HFF-Myc (cell line): ENCODE results near the gene C4orf17.

ENCODE experiments used
- DNase-seq: peaks from one replicate; pipeline ENCODE4 v3.0.0-alpha.2; 2011; ENCODE audit warnings: low read depth; ENCODE audit errors: extremely low read depth
- H3K4me3 ChIP-seq: replicated peaks from 2 replicates; pipeline ENCODE4 v1.5.1; 2011; ENCODE audit warnings: low read depth, mild to moderate bottlenecking, control low read depth, low read length
- TF ChIP-seq, protein P1 (sequence below): IDR thresholded peaks from 2 replicates; pipeline ENCODE4 v1.5.1; 2012; ENCODE audit warnings: mild to moderate bottlenecking, low read depth, low read length, control low read depth; ENCODE audit errors: missing control alignments

C4orf17 gene

DNA sequence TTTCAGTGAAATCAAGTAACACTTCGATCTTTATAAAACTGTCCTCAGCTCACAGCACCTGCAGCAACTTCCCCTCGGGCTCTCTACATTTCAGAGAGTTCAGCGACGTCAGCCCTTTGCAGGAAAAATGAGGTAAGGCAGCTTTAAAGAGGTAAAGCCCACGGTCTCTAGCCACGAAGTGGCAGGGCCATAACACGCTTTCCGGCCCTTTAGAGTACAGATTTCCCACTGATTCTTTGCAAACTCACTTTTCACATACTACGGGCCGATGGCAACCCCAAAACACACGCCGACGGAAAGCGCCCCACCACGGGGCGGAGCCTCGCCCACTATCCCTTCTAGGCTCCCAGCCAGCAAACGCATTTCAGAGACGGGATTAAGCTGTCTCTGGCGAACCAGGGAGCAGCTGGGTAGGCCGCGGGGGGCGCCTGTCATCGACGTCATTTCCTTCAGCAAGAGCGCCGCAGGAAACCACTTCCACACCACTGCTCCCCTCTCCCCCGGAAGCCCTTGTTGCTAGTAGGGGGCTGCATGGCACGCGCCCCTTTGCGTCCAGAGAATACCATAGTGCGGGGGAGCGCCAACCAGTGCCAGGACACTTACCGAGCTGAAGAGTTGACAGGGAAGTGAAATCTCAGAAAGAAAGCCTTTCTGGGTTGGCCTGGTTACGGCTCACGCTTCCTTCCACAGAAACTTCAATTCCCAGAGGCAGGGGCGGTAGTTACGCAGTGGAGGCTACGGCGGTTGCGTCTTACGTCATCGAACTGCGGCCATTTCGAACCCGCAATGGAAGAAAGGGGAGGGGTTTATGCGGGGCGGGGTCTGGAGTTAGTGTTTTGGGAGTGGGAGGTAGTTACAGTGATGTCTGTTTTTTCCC lies 52.7 kb downstream of the C4orf17 start, which contains the start of gene TRMT10A:
TSS of gene TRMT10A (minus strand) at position 730 of the 877 bp plus-strand sequence. CDS start 4,701 bp downstream, outside the sequence.
- peak; percentile 94 for DNase-seq
- TF ChIP-seq, protein P1, sequence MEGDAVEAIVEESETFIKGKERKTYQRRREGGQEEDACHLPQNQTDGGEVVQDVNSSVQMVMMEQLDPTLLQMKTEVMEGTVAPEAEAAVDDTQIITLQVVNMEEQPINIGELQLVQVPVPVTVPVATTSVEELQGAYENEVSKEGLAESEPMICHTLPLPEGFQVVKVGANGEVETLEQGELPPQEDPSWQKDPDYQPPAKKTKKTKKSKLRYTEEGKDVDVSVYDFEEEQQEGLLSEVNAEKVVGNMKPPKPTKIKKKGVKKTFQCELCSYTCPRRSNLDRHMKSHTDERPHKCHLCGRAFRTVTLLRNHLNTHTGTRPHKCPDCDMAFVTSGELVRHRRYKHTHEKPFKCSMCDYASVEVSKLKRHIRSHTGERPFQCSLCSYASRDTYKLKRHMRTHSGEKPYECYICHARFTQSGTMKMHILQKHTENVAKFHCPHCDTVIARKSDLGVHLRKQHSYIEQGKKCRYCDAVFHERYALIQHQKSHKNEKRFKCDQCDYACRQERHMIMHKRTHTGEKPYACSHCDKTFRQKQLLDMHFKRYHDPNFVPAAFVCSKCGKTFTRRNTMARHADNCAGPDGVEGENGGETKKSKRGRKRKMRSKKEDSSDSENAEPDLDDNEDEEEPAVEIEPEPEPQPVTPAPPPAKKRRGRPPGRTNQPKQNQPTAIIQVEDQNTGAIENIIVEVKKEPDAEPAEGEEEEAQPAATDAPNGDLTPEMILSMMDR: no peak
- H3K4me3 ChIP-seq: peak within 1 kb of the TSS; percentile 74

DNA sequence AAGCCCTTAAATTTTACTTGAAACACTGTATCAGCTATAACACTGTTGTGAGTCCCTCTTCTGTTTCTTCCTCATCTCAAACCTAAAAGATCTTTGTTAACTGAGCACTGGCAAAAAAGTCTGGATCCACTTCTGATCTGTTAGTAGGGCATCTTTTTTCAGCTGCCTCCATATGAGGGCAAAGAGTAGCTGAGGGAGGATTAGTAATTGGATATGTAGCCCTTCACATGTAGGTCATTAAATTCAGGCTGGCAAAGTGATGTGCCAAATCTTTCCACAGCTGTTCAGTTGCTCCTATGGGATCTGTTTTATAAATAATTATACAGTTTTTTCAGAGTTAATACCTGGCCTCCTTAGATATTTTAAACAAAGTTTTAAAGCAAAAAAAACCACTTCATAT lies 54.1 kb downstream of the C4orf17 start:
- no peak overlapping the region for H3K4me3 ChIP-seq
- TF ChIP-seq, protein P1: no peak
- no peak for DNase-seq

DNA sequence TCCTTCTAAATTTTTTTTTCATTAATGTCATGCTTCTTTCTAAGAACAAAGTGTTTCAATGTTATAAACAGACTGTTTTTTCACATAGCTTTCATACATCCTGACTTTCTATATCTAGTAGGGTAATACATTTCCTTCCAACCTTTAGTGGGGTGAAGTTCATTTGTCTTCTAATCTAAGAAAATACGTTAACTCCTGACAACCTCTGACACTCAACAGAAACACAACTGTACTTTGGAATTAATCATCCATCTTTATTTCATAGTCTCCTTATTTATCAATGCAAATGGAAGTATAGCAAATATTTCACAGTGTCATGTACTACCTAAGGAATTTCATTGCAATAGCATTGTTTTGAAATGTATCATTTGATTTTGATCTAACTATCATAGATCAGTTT lies 61.1 kb downstream of the C4orf17 start:
- no peak overlapping the region for H3K4me3 ChIP-seq
- TF ChIP-seq, protein P1: no peak
- no peak for DNase-seq

DNA sequence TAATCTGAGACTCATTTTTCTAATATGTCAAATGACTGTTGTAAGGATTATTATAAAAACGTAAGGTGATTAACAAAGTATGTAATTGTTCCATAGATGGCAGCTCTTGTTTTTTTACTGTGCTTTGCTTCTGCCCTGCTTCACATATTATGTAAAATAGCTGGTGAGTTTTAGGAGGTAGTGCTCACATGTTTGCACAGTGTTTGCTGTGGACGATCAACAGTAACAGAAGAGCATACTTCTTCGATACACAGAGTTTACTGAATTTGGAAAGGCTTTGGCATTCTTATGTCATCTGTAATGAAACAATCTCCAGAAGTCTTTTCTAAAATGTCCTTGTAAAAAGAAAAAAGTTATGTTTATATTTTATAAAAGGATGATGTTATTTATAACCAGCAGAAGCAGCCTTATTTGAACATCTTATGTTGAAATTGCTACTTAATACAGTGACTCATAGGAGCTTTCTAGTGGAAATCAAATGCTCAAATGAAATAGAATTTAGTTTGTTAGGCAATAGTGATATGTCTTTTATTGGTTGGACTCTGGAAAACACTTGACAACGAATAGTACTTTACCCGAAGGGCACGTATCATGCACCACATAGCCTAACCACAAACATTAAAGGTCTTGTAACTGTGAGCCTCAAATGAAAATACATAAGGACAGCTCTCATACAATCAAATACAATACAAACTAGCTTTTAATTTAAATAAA lies 61.9 kb downstream of the C4orf17 start:
- DNase-seq: no peak
- TF ChIP-seq, protein P1: no peak
- H3K4me3 ChIP-seq: no peak overlapping the region

DNA sequence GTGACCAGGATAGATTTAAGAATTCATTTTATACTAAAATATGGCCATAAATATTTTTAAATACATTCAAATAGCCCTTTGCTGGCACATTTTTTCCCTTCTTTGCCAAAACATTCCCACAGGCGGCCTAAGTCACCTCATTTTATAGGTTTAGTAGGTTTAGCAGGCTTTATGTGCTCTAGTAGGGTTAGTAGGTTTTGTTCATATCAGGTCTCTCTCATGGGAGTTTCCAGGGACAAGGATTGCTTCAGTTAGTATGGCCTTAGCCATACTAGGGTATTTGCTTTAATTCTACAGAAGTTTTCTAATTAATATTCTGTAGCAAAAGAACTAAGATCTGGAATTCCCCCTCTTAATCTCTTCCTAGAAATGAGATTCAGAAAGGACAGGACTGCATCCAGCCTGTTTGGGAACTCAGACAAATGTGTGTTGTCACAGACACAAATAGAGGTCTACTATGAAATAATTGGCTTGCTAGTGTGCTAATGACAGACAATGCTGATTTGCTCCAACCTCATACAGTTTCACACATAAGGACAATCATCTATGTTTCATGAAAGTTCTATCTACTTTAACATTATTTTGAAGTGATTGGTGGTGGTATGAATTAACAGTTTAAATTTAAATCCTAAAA lies 63.0 kb downstream of the C4orf17 start:
- TF ChIP-seq, protein P1: no peak
- no peak for DNase-seq
- no peak overlapping the region for H3K4me3 ChIP-seq

DNA sequence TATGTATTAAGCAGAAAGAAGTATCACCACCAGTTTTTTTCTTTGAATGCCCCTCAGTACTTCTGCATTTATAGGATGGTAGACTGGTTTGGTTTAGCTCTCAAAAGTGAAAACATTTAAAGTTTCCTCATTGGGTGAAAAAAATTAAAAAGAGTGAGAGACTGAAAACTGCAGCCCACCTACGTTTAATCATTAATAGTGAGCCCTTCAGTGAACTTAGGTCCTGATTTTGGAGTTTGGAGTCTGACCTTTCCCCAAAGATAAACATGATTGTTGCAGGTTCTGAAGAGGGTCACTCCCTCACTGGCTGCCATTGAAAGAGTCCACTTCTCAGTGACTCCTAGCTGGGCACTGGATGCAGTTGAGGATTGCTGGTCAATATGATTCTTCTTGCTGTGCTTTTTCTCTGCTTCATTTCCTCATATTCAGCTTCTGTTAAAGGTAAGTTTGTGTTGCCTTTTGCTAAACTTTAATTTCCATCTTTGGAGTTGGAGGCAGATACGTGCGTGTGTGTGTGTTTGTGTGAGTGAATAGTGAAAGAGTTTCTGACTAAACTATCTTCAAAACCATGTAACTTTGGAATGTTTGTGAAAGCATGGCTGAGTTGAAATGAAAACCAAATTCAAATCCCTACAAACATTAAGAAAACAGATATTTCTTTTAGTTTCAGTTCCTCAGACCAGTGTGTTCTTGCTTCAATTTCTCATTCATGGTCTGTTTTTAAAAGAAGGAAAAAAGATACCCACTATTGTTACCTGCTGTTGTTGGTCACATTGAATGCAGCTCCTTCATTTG lies 63.9 kb downstream of the C4orf17 start, which contains the start of gene MTTP:
TSS of gene MTTP (plus strand) at position 295 of the 795 bp plus-strand sequence. CDS start at position 381, 86 bp downstream.
- TF ChIP-seq, protein P1: no peak
- H3K4me3 ChIP-seq: no peak within 1 kb of the TSS
- DNase-seq: no peak
